MG63 (cell line): ENCODE measurements around the gene RASSF3. TPM values are rescaled to one million over a fixed set of nuclear protein-coding genes. Genes with fewer than 3 reads are reported as not detected.

Experiments used
- DNase-seq: peaks from one replicate; pipeline ENCODE4 v3.0.0-alpha.2; 2020
- H3K27me3 ChIP-seq: fragments of 250-450 bp; sonication (Bioruptor Pico); 2 replicates; pipeline ENCODE4 v1.5.1; 2020; ENCODE audit warnings: mild to moderate bottlenecking, moderate library complexity
- H3K36me3 ChIP-seq: fragments of 250-450 bp; sonication (Bioruptor Pico); 2 replicates; pipeline ENCODE4 v1.5.1; 2020; ENCODE audit warnings: mild to moderate bottlenecking, moderate library complexity
- H3K4me3 ChIP-seq: fragments of 250-450 bp; sonication (Bioruptor Pico); 2 replicates; pipeline ENCODE4 v1.5.1; 2020; ENCODE audit warnings: mild to moderate bottlenecking, moderate library complexity
- H3K9me3 ChIP-seq: fragments of 250-450 bp; sonication (Bioruptor Pico); 2 replicates; pipeline ENCODE4 v1.5.1; 2020; ENCODE audit warnings: mild to moderate bottlenecking, moderate library complexity
- total RNA-seq: library from RNA; depleted of rRNA; stranded (reverse); fragments of >200 nt; shearing (Covaris generic); gene quantifications from 2 replicates; pipeline ENCODE4 v1.2.3, GENCODE V29; 2014; ENCODE audit warnings: low replicate concordance; rRNA removed

The RASSF3 gene
- total RNA-seq, 1 experiment from 2014 or later: 10.1 TPM

GRCh38 chr12:64744422-64745258 is 134.3 kb downstream of the RASSF3 start:
- no peak for DNase-seq
- Histone ChIP-seq H3K36me3 (peaks cover 37% of the 10 kb centered on the region), H3K27me3 (no peaks in the 10 kb centered on the region), H3K4me3 (no peak overlapping the region), H3K9me3 (no peaks in the 10 kb centered on the region)

DNA sequence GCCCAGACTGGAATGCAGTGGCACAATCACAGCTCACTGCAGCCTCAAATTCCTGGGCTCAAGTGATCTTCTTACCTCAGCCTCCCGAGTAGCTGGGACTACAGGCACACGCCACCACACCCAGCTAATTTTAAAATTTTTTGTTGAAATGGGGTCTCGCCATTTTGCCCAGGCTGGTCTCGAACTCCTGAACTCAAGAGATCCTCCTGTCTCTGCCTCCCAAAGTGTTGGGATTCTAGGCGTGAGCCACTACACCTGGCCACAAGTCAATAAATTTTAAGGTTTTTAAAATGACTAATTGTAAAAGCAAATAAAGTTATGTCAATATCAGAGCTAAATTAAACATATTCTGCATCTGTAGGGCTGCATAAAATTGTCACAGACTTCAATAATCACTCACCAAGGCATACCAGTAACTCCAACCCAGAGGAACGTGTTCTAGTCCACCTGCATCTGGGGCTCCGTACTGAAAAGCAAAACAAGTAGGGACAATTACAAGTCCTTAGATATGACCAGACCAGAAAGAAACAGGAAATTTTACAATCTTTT is 135.0 kb downstream of the RASSF3 start:
- no peak for DNase-seq
- Histone ChIP-seq H3K27me3 (no peaks in the 10 kb centered on the region), H3K4me3 (no peak overlapping the region), H3K9me3 (no peaks in the 10 kb centered on the region), H3K36me3 (peaks cover 36% of the 10 kb centered on the region)

GRCh38 chr12:64745980-64746379 is 135.7 kb downstream of the RASSF3 start:
- Histone ChIP-seq H3K4me3 (no peak overlapping the region), H3K27me3 (no peaks in the 10 kb centered on the region), H3K36me3 (peaks cover 34% of the 10 kb centered on the region), H3K9me3 (no peaks in the 10 kb centered on the region)
- DNase-seq: no peak

- Histone ChIP-seq H3K9me3 (no peaks in the 10 kb centered on the region), H3K27me3 (no peaks in the 10 kb centered on the region), H3K4me3 (no peak overlapping the region), H3K36me3 (peaks cover 37% of the 10 kb centered on the region)
- DNase-seq: no peak
Measured at GRCh38 chr12:64746663-64747062, 136.4 kb downstream of the RASSF3 start.

Other genes with a start within 250 kb of the RASSF3 start
- 0.26 TPM in 1 of 2 replicates, not detected in the other for gene C12orf56, start 219.7 kb upstream of the RASSF3 start, total RNA-seq
- gene XPOT, start 206.1 kb upstream of the RASSF3 start, total RNA-seq: 51.8 and 76.8 TPM in 2 replicates
- gene TBK1, start 158.4 kb upstream of the RASSF3 start, total RNA-seq: 11.6 and 22.6 TPM in 2 replicates
- 42.7 and 48.1 TPM in 2 replicates for gene GNS, start 148.9 kb downstream of the RASSF3 start, total RNA-seq
- gene TBC1D30, start 214.2 kb downstream of the RASSF3 start, total RNA-seq: 0.20 and 0.30 TPM in 2 replicates